HepG2 (cell line): Measurements from ENCODE around the gene PPP4R2. TPM values are rescaled to one million over a fixed set of nuclear protein-coding genes. Genes with fewer than 3 reads are reported as not detected.

Source experiments
- CBX5 ChIP-seq: sonication (generic); formaldehyde crosslinking; IDR thresholded peaks from 2 replicates; pipeline ENCODE4 v1.4.0; 2020; ENCODE audit warnings: missing genetic modification reagents, borderline replicate concordance
- HES4 ChIP-seq: sonication (generic); formaldehyde crosslinking; IDR thresholded peaks from 2 replicates; pipeline ENCODE4 v1.9.0; 2021; ENCODE audit warnings: mild to moderate bottlenecking, missing genetic modification reagents, borderline replicate concordance
- NFE2 ChIP-seq: sonication (generic); formaldehyde crosslinking; IDR thresholded peaks from 2 replicates; pipeline ENCODE4 v1.4.0; 2020; ENCODE audit warnings: missing genetic modification reagents
- PHF20 ChIP-seq: sonication (generic); formaldehyde crosslinking; IDR thresholded peaks from 2 replicates; pipeline ENCODE4 v1.5.0; 2020; ENCODE audit warnings: mild to moderate bottlenecking, missing genetic modification reagents
- ZFP36L1 ChIP-seq: sonication (generic); formaldehyde crosslinking; IDR thresholded peaks from 2 replicates; pipeline ENCODE4 v1.8.0; 2022; ENCODE audit warnings: mild to moderate bottlenecking, missing genetic modification reagents, moderate library complexity
- ZNF20 ChIP-seq: sonication (generic); formaldehyde crosslinking; IDR thresholded peaks from 2 replicates; pipeline ENCODE4 v1.4.0; 2020; ENCODE audit warnings: mild to moderate bottlenecking, moderate library complexity, missing genetic modification reagents
- polyA plus RNA-seq, 8 experiments: library from polyadenylated mRNA; depleted of rRNA in 3 of 8; stranded (reverse) in 7 of 8; unstranded in 1 of 8; fragments of >200 nt; fragmentation: Illumina TruSeq in 4 of 8; extraction: Trizol in 4 of 8; gene quantifications; 2 replicates each; pipeline versions ENCODE4 v1.2.1 to v1.2.3, GENCODE V29; 2011 to 2016; ENCODE audit warnings: low read depth in 4 of 8, missing spikeins in 1 of 8, mixed read lengths in 1 of 8; ENCODE audit not compliant: insufficient read depth in 1 of 8
- total RNA-seq, 5 experiments: library from RNA; depleted of rRNA; stranded (reverse); fragments of >200 nt; fragmentation: Illumina TruSeq; extraction: Trizol; gene quantifications; 2 replicates each; pipeline ENCODE4 v1.2.3, GENCODE V29; 2016; ENCODE audit warnings: low read depth in 1 of 5
- TF ChIP-seq, protein P1 (sequence below): sonication (generic); formaldehyde crosslinking; IDR thresholded peaks from 2 replicates; pipeline ENCODE4 v1.4.0; 2020; ENCODE audit warnings: low read depth, missing genetic modification reagents
- TF ChIP-seq, protein P2 (sequence below): sonication (generic); formaldehyde crosslinking; IDR thresholded peaks from 2 replicates; pipeline ENCODE4 v1.5.0; 2020; ENCODE audit warnings: missing genetic modification reagents
- TF ChIP-seq, protein P3 (sequence below): sonication (generic); formaldehyde crosslinking; IDR thresholded peaks from one replicate; pipeline ENCODE4 v1.5.1; 2020; ENCODE audit warnings: mild to moderate bottlenecking, missing genetic modification reagents; ENCODE audit errors: not compliant biosample characterization
- TF ChIP-seq, protein P4 (sequence below): sonication (generic); formaldehyde crosslinking; IDR thresholded peaks from 2 replicates; pipeline ENCODE4 v1.8.0; 2022; ENCODE audit warnings: mild to moderate bottlenecking, missing genetic modification reagents, moderate library complexity
- TF ChIP-seq, protein P5 (sequence below): sonication (generic); formaldehyde crosslinking; IDR thresholded peaks from 2 replicates; pipeline ENCODE4 v1.8.0; 2022; ENCODE audit warnings: mild to moderate bottlenecking, missing genetic modification reagents
- TF ChIP-seq, protein P6 (sequence below): sonication (generic); formaldehyde crosslinking; IDR thresholded peaks from 2 replicates; pipeline ENCODE4 v1.4.0; 2020; ENCODE audit warnings: mild to moderate bottlenecking, missing genetic modification reagents

PPP4R2 gene
- total and polyA plus RNA-seq, 2 of the 13 experiments (the other 11 are each of a cell fraction or from before 2014, with no cell fraction given) = 22.3 to 161 TPM

DNA sequence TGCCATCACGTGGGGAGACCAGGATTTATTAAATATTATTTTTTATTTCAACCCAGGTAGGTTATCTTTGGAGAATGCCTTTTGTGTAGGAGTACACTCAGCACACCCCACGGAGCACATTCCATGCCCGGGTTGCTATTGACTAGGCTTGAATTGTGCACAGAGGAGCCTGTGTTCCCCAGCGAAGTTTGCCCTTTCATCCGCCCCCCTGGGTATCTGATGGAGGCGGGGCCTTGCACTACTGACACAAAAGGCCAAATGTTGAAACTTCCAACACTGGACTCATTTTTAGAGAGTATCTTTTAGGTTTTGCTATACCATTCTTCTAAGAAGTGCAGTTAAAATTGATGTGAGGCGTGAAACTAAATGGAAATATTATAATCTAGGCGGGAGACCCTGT, 39.3 kb upstream of the PPP4R2 start (continued):
- TF ChIP-seq, protein P1, sequence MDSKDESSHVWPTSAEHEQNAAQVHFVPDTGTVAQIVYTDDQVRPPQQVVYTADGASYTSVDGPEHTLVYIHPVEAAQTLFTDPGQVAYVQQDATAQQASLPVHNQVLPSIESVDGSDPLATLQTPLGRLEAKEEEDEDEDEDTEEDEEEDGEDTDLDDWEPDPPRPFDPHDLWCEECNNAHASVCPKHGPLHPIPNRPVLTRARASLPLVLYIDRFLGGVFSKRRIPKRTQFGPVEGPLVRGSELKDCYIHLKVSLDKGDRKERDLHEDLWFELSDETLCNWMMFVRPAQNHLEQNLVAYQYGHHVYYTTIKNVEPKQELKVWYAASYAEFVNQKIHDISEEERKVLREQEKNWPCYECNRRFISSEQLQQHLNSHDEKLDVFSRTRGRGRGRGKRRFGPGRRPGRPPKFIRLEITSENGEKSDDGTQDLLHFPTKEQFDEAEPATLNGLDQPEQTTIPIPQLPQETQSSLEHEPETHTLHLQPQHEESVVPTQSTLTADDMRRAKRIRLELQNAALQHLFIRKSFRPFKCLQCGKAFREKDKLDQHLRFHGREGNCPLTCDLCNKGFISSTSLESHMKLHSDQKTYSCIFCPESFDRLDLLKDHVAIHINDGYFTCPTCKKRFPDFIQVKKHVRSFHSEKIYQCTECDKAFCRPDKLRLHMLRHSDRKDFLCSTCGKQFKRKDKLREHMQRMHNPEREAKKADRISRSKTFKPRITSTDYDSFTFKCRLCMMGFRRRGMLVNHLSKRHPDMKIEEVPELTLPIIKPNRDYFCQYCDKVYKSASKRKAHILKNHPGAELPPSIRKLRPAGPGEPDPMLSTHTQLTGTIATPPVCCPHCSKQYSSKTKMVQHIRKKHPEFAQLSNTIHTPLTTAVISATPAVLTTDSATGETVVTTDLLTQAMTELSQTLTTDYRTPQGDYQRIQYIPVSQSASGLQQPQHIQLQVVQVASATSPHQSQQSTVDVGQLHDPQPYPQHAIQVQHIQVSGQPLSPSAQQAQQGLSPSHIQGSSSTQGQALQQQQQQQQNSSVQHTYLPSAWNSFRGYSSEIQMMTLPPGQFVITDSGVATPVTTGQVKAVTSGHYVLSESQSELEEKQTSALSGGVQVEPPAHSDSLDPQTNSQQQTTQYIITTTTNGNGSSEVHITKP = no peak
- TF ChIP-seq CBX5 (CRISPR knock-in tag) (0 out of 2 replicates have a peak, but pooled peaks have one; percentile 44), HES4 (CRISPR knock-in tag) (no peak), PHF20 (CRISPR knock-in tag) (no peak), NFE2 (no peak), ZNF20 (CRISPR knock-in tag) (no peak), ZFP36L1 (CRISPR knock-in tag) (0 out of 2 replicates have a peak, but pooled peaks have one; percentile 38)
- TF ChIP-seq, protein P2, sequence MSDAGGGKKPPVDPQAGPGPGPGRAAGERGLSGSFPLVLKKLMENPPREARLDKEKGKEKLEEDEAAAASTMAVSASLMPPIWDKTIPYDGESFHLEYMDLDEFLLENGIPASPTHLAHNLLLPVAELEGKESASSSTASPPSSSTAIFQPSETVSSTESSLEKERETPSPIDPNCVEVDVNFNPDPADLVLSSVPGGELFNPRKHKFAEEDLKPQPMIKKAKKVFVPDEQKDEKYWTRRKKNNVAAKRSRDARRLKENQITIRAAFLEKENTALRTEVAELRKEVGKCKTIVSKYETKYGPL (CRISPR knock-in tag) = no peak
- TF ChIP-seq, protein P3, sequence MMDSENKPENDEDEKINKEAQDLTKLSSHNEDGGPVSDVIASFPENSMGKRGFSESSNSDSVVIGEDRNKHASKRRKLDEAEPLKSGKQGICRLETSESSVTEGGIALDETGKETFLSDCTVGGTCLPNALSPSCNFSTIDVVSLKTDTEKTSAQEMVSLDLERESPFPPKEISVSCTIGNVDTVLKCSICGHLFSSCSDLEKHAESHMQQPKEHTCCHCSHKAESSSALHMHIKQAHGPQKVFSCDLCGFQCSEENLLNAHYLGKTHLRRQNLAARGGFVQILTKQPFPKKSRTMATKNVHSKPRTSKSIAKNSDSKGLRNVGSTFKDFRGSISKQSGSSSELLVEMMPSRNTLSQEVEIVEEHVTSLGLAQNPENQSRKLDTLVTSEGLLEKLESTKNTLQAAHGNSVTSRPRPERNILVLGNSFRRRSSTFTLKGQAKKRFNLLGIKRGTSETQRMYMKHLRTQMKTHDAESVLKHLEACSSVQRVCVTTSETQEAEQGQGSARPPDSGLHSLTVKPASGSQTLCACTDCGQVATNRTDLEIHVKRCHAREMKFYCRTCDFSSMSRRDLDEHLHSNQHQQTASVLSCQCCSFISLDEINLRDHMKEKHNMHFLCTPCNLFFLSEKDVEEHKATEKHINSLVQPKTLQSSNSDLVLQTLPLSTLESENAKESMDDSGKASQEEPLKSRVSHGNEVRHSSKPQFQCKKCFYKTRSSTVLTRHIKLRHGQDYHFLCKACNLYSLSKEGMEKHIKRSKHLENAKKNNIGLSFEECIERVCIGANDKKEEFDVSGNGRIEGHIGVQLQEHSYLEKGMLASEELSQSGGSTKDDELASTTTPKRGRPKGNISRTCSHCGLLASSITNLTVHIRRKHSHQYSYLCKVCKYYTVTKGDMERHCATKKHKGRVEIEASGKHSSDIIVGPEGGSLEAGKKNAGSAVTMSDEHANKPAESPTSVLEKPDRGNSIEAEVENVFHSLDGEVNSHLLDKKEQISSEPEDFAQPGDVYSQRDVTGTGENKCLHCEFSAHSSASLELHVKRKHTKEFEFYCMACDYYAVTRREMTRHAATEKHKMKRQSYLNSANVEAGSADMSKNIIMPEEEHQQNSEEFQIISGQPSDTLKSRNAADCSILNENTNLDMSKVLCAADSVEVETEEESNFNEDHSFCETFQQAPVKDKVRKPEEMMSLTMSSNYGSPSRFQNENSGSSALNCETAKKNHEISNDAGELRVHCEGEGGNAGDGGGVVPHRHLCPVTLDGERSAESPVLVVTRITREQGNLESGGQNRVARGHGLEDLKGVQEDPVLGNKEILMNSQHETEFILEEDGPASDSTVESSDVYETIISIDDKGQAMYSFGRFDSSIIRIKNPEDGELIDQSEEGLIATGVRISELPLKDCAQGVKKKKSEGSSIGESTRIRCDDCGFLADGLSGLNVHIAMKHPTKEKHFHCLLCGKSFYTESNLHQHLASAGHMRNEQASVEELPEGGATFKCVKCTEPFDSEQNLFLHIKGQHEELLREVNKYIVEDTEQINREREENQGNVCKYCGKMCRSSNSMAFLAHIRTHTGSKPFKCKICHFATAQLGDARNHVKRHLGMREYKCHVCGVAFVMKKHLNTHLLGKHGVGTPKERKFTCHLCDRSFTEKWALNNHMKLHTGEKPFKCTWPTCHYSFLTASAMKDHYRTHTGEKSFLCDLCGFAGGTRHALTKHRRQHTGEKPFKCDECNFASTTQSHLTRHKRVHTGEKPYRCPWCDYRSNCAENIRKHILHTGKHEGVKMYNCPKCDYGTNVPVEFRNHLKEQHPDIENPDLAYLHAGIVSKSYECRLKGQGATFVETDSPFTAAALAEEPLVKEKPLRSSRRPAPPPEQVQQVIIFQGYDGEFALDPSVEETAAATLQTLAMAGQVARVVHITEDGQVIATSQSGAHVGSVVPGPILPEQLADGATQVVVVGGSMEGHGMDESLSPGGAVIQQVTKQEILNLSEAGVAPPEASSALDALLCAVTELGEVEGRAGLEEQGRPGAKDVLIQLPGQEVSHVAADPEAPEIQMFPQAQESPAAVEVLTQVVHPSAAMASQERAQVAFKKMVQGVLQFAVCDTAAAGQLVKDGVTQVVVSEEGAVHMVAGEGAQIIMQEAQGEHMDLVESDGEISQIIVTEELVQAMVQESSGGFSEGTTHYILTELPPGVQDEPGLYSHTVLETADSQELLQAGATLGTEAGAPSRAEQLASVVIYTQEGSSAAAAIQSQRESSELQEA (CRISPR knock-in tag) = no peak
- TF ChIP-seq, protein P4, sequence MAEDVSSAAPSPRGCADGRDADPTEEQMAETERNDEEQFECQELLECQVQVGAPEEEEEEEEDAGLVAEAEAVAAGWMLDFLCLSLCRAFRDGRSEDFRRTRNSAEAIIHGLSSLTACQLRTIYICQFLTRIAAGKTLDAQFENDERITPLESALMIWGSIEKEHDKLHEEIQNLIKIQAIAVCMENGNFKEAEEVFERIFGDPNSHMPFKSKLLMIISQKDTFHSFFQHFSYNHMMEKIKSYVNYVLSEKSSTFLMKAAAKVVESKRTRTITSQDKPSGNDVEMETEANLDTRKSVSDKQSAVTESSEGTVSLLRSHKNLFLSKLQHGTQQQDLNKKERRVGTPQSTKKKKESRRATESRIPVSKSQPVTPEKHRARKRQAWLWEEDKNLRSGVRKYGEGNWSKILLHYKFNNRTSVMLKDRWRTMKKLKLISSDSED (CRISPR knock-in tag) = no peak
- TF ChIP-seq, protein P5, sequence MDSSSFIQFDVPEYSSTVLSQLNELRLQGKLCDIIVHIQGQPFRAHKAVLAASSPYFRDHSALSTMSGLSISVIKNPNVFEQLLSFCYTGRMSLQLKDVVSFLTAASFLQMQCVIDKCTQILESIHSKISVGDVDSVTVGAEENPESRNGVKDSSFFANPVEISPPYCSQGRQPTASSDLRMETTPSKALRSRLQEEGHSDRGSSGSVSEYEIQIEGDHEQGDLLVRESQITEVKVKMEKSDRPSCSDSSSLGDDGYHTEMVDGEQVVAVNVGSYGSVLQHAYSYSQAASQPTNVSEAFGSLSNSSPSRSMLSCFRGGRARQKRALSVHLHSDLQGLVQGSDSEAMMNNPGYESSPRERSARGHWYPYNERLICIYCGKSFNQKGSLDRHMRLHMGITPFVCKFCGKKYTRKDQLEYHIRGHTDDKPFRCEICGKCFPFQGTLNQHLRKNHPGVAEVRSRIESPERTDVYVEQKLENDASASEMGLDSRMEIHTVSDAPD (CRISPR knock-in tag) = no peak
- TF ChIP-seq, protein P6, sequence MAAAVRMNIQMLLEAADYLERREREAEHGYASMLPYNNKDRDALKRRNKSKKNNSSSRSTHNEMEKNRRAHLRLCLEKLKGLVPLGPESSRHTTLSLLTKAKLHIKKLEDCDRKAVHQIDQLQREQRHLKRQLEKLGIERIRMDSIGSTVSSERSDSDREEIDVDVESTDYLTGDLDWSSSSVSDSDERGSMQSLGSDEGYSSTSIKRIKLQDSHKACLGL (CRISPR knock-in tag) = no peak
